ENCODE measurements around the gene CD99.

CD99 gene

DNA sequence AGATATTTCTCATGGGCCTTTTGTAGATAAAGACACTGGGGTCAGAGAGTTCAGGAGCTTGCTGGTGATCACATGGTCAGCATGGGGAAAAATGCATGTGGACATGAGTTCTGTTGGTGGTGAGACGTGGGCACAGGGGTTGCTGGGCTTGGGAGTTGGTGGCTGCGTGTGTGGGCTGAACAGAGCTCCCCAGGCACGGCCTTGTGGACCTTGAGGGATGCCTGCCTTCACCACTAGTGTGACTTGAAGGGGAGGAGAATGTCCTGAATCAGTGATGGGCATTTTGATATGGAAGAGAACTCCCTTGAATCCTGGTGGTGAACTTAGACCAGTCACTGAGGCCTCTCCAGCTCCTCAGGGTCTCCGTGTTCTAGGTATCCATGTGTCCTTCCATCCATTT lies 8.9 kb downstream of the CD99 start:
- Mint-ChIP-seq H3K27ac (peak overlapping the region; percentile 1), H3K9me3 (peaks cover 7% of the 10 kb centered on the region), H3K36me3 (peaks cover 15% of the 10 kb centered on the region), H3K27me3 (no peaks in the 10 kb centered on the region), H3K4me3 (peak overlapping the region; percentile 57), H3K4me1 (peaks cover 54% of the 10 kb centered on the region)
- ATAC-seq (ENCODE audit: low read depth) (no peak), DNase-seq (ENCODE audit: low spot score in 2 of 2) (no peak)

DNA sequence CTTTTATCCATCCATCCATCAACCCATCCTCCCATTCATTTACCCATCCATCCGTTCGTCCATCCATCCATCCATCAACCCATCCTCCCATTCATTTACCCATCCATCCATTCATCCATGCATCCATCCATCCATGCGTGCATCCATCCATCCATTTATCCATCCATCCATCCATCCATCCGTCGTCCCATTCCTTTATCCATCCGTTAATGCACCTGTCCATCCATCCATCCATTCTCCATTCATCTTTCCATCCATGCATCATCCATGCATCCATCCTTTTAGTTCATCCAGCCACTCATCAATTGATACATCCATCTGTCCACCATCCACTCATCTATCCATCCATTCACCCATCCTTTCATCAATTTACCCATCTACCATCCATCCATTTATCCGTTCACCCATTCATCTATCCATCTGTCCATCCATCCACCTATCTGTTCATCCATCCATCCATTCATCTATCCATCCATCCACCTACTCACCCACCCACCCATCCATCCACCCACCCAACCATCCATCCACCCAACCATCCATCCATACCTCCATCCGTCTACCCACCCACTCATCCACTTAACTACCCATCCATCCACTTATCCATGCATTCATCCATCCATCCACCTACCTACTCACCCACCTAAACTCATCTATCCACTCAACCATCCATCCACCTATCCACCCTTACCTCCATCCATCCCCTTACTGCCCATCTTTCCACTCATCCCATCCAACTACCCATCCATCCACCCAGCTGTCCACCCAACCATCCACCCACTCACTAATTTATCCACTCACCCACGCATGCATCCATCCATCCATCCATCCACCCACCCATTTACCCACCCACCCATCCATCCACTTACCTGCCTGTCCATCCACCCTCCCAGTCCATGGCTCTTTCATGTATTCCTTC lies 9.6 kb downstream of the CD99 start:
- peaks cover 15% of the 10 kb centered on the region for H3K36me3 Mint-ChIP-seq
- peak overlapping the region; percentile 70 for H3K4me3 Mint-ChIP-seq

DNA sequence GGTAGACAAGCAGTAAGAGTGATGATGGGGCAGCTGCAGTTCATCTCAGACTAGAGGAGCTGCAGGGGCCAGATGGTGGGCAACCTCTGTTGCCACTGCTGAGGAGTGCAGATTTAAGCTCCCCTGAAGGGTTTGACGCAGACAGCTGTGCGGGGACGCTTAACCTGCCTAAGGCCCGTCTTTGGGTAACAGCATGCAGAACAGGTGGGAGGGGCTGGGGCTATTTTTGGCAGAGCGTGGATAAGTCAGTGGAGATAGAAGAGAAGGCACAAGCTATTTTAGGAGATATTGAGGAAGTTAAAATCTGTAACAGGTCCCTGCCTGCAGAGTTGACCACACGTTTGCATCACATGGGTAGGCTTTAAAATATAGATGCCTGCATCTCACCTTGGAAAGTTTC lies 10.5 kb downstream of the CD99 start:
- Mint-ChIP-seq H3K4me3 (peak overlapping the region; percentile 70), H3K9me3 (peaks cover 7% of the 10 kb centered on the region), H3K4me1 (peaks cover 43% of the 10 kb centered on the region), H3K27me3 (no peaks in the 10 kb centered on the region), H3K27ac (peak overlapping the region; percentile 4), H3K36me3 (peaks cover 14% of the 10 kb centered on the region)
- DNase-seq (ENCODE audit: low spot score in 2 of 2) (no peak), ATAC-seq (ENCODE audit: low read depth) (peak; percentile 64)

More for the DNA sequence above, 9.6 kb downstream of the CD99 start:
- H3K4me1 Mint-ChIP-seq, result peaks cover 52% of the 10 kb centered on the region
- H3K9me3 Mint-ChIP-seq, result peaks cover 7% of the 10 kb centered on the region
- no peak for ATAC-seq (ENCODE audit: low read depth)
- DNase-seq (ENCODE audit: low spot score in 2 of 2), result no peak
- peak overlapping the region; percentile 4 for H3K27ac Mint-ChIP-seq
- H3K27me3 Mint-ChIP-seq, result no peaks in the 10 kb centered on the region

DNA sequence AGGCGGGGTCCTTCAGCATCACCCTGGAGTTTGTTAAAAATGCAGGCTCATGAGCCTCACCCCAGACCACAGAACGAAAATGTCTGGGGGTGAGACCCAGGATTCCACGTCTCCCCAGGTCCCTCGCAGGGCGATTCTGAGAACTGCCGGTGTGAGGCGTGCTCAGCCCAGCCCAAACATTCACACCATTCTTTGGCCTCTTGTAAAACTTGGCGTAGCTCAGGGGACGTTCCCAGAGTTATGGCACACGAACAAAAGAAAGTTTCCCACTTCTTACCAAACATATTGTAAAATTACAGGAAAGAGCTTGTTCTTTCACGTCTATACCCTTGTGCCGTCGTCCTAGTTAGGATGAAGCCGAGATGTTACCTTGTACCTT lies 12.9 kb downstream of the CD99 start:
- ATAC-seq (ENCODE audit: low read depth), result no peak
- H3K27me3 Mint-ChIP-seq, result no peaks in the 10 kb centered on the region
- peaks cover 43% of the 10 kb centered on the region for H3K4me1 Mint-ChIP-seq
- H3K27ac Mint-ChIP-seq, result no peak overlapping the region
- H3K4me3 Mint-ChIP-seq, result no peak overlapping the region
- peaks cover 12% of the 10 kb centered on the region for H3K36me3 Mint-ChIP-seq
- no peak for DNase-seq (ENCODE audit: low spot score in 2 of 2)
- H3K9me3 Mint-ChIP-seq, result peaks cover 7% of the 10 kb centered on the region

DNA sequence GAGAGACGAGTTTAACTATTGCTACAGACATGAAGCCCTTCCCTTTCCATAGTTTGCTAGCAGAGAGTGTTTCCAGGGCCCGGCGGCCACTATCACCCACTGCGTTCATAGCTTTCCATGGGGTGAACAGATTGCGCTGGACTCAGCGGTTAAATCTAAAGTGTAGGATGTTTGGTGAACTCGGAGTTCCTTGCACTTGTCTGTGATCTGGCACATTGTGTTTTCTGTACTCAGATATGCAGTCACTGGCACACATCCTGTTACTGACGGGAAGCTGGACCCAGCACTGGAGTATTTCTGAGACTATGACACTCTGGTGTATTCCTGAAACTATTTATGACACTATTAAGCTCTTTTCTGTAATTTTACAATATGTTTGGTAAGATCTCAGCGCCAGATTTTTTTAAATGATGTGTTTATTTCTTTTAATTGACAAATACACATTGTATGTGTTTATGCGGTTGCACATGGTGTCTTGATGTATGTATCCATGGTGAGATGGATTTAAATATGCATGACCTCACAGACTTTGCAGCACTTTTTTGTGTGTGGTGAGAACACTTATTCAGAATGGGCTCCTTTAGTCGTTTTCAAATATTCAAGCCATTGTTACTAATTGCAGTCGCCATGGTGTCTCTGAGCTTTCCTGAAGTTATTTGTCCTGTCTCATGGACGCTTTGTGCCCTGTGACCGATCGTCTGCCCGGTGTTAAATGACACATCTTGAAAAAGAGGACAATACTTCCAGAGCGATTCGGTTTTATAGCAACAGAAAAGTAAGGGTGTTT lies 14.1 kb downstream of the CD99 start:
- no peak for DNase-seq (ENCODE audit: low spot score in 2 of 2)
- ATAC-seq (ENCODE audit: low read depth), result no peak
- Mint-ChIP-seq H3K36me3 (peaks cover 10% of the 10 kb centered on the region), H3K27me3 (no peaks in the 10 kb centered on the region), H3K9me3 (peaks cover 7% of the 10 kb centered on the region), H3K4me3 (no peak overlapping the region), H3K4me1 (peaks cover 52% of the 10 kb centered on the region), H3K27ac (peak overlapping the region; percentile 19)

DNA sequence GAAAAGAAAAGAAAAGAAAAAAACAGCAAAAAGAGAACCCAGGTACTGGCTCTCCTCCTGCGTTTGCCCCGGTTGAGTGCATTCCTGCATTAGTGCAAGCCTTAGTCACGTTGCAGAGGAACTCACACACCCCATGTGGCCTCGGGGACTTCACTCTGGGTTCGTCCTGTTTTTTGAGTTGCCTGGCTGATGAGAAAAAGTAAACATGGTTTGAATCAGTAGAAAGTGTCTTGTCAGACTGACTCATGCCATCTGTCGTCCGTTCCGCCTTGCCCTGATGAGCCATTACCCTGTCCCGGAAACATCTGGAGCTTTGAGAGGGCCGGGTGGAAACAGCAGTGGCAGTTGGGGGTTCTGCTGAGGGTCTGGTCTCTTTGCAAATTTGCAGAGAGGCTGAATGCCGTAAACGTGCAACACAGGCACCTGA lies 16.3 kb downstream of the CD99 start:
- DNase-seq (ENCODE audit: low spot score in 2 of 2), result peak; percentile 60 to 79
- ATAC-seq (ENCODE audit: low read depth), result peak; percentile 88
- H3K4me3 Mint-ChIP-seq, result peak overlapping the region; percentile 63
- H3K4me1 Mint-ChIP-seq, result peaks cover 37% of the 10 kb centered on the region
- H3K9me3 Mint-ChIP-seq, result no peaks in the 10 kb centered on the region
- peaks cover 3% of the 10 kb centered on the region for H3K36me3 Mint-ChIP-seq
- H3K27ac Mint-ChIP-seq, result peak overlapping the region; percentile 72
- no peaks in the 10 kb centered on the region for H3K27me3 Mint-ChIP-seq

DNA sequence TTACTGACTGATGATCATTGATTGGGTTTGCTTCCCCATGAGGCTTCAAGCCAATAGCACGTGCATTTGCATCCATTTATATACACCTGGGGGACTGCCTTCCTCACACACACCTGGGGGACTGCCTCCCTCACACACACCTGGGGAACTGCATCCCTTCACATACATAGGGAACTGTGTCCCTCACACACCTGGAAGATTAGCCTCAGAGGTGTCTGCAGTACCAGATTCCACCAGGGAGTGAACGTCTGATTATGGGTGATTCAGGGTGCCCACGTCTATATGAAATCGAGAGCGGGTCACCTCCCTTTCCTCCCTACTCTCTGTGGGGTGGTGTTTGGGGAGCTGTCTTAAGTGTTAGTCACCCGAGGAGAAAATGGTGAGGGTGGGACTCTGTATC lies 16.9 kb downstream of the CD99 start:
- Mint-ChIP-seq H3K36me3 (peaks cover 3% of the 10 kb centered on the region), H3K27me3 (no peaks in the 10 kb centered on the region), H3K27ac (peak overlapping the region; percentile 72), H3K4me1 (peaks cover 37% of the 10 kb centered on the region), H3K9me3 (no peaks in the 10 kb centered on the region), H3K4me3 (peak overlapping the region; percentile 63)
- no peak for DNase-seq (ENCODE audit: low spot score in 2 of 2)
- no peak for ATAC-seq (ENCODE audit: low read depth)

DNA sequence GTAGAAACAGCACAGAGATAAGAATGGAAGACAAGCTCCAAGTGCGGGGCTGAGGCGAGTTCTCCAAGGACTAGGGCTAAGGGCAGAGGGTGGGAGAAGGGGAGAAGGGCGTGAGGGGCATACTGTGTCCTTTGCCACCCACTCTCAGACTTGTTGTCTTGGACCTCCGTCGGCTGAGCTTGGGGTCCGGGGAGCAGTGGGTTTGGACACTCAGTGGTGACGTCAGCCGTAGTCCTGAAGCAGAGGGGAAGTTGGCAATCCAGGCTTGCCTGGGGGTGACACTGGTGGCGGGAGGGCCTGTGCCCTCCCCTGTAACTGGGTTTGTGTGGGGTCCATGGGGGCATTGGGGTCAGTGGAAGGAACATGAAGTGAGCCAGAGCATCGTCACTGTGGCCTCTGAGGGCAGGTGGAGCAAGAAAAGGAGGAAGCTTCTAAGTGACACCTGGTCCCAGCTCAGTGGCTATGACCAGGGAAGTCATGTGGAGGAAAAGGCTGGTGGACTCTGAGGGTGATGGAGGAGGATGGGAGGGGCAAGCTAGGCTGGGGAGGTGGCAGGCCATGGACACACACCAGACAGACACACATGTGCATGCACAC lies 17.6 kb downstream of the CD99 start:
- no peaks in the 10 kb centered on the region for H3K27me3 Mint-ChIP-seq
- peak; percentile 7 for ATAC-seq (ENCODE audit: low read depth)
- no peaks in the 10 kb centered on the region for H3K9me3 Mint-ChIP-seq
- H3K36me3 Mint-ChIP-seq, result peaks cover 3% of the 10 kb centered on the region
- DNase-seq (ENCODE audit: low spot score in 2 of 2), result no peak
- H3K27ac Mint-ChIP-seq, result peak overlapping the region; percentile 72
- H3K4me3 Mint-ChIP-seq, result peak overlapping the region; percentile 63
- peaks cover 37% of the 10 kb centered on the region for H3K4me1 Mint-ChIP-seq

DNA sequence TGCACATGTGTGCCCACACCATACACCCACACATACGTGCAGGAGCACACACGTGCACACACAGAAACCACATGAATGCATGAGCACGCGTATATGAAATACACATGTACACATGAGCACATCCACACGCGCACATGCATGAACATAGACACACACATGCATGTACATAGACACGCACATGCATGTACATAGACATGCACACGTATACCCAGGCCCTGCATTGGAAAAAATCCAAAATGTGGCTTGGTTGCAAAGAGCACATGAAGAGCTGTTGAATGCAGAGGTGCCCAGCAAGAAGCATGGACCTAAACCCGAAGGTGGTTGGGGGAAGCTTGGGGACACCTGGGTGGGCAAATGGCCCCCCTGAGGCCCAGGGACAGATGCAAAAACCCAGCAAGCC lies 18.5 kb downstream of the CD99 start:
- no peak for DNase-seq (ENCODE audit: low spot score in 2 of 2)
- Mint-ChIP-seq H3K4me3 (no peak overlapping the region), H3K9me3 (no peaks in the 10 kb centered on the region), H3K4me1 (peaks cover 37% of the 10 kb centered on the region), H3K27ac (no peak overlapping the region), H3K27me3 (no peaks in the 10 kb centered on the region), H3K36me3 (peaks cover 3% of the 10 kb centered on the region)
- no peak for ATAC-seq (ENCODE audit: low read depth)

DNA sequence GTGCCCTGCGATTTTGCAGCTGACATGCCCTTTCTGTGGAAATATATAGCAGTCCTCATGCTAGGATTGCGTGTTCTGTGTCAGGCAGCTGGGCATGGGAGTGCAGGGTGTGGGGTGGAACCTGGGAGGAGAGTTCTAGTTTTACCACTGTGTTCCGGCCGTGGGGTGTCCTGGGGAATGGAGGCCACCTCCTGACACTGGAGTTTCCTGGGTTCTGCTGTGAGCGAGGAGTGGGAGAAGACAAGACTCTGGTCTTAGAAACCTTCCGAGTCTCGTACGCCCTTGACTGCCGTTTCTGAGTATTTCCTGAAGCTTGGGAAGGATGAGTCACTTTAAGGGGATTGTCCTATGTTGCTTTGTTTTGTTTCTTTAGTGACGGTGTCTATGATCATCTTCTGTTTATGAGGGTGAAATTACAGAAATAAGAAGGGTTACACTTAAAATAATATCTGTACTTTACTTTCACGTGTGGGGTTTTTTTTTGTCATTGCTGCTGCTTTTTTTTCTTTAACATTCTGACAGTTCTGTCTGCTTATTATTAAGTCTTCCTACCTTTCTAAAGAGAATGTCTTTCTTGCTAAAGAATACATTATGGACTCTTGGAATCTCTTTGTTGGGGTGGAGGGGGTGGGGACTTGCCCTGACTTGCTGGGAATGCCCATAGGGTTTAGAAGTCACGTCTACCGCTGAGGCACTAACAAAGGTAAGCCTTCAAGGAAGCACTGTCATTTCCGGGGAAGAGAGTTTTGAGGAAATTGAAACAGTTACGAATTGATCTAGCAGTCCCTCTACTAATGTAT lies 19.1 kb downstream of the CD99 start:
- peak overlapping the region; percentile 50 for H3K4me3 Mint-ChIP-seq
- DNase-seq (ENCODE audit: low spot score in 2 of 2), result no peak
- H3K36me3 Mint-ChIP-seq, result peaks cover 6% of the 10 kb centered on the region
- no peaks in the 10 kb centered on the region for H3K9me3 Mint-ChIP-seq
- H3K27ac Mint-ChIP-seq, result peak overlapping the region; percentile 74
- peaks cover 39% of the 10 kb centered on the region for H3K4me1 Mint-ChIP-seq
- H3K27me3 Mint-ChIP-seq, result no peaks in the 10 kb centered on the region
- ATAC-seq (ENCODE audit: low read depth), result no peak

DNA sequence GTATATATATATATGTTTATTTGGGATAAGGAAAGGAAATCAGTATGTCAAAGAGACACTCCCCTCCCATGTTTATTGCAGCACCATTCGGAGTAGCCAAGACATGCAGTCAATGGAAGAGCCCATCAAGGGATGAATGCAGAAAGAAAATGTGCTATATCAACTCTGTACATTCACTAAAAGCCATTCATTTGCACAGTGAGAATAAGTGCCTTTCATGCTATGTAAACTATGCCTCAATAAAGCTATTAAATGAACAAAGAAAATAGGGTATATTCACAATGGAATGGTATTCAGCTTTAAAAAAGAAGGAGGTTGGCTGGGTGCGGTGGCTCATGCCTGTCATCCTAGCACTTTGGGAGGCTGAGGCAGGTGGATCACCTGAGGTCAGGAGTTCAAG lies 20.3 kb downstream of the CD99 start:
- no peak overlapping the region for H3K27ac Mint-ChIP-seq

DNA sequence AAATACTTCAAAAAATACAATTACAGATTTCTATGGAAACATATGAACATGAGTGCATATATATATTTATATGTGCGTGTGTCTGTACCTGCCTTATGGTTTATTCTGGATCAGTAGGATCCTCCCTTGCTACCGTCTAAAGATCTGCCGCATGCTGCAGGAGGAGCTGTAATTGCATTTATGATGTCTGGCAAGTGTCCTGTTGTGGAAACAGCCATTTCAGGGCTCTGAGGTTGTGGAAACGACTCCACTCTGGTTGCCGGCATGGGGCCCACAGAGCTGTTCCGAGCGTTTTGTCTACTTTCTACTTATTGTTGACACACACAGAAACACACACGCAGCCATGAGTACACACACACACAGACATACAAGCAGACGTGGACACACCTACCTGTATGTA lies 21.3 kb downstream of the CD99 start:
- H3K4me1 Mint-ChIP-seq, result peaks cover 36% of the 10 kb centered on the region
- no peak for DNase-seq (ENCODE audit: low spot score in 2 of 2)
- ATAC-seq (ENCODE audit: low read depth), result no peak
- H3K27ac Mint-ChIP-seq, result no peak overlapping the region
- no peaks in the 10 kb centered on the region for H3K9me3 Mint-ChIP-seq
- no peak overlapping the region for H3K4me3 Mint-ChIP-seq
- H3K27me3 Mint-ChIP-seq, result no peaks in the 10 kb centered on the region
- H3K36me3 Mint-ChIP-seq, result peaks cover 13% of the 10 kb centered on the region

More for the DNA sequence above, 20.3 kb downstream of the CD99 start:
- Mint-ChIP-seq H3K9me3 (no peaks in the 10 kb centered on the region), H3K27me3 (no peaks in the 10 kb centered on the region), H3K4me3 (no peak overlapping the region), H3K36me3 (peaks cover 12% of the 10 kb centered on the region), H3K4me1 (peaks cover 41% of the 10 kb centered on the region)
- ATAC-seq (ENCODE audit: low read depth) (no peak), DNase-seq (ENCODE audit: low spot score in 2 of 2) (no peak)
